Mammary epithelial cell (primary cell): ENCODE results near the gene ZNF41.

Experiments
- CTCF ChIP-seq, 2 donors: IDR thresholded peaks in 1 of 2; conservative IDR thresholded peaks in 1 of 2; 2 replicates each; pipeline ENCODE4 v1.5.1; 2011 to 2012; ENCODE audit warnings: inconsistent platforms in 2 of 2, low read length in 2 of 2, mild to moderate bottlenecking in 2 of 2, control low read depth in 1 of 2, low read depth in 1 of 2; ENCODE audit not compliant: insufficient read depth in 1 of 2; ENCODE audit errors: extremely low read depth in 1 of 2
- EZH2 ChIP-seq: IDR thresholded peaks from 2 replicates; pipeline ENCODE4 v1.6.1; 2012; ENCODE audit warnings: low read length, inconsistent platforms, borderline replicate concordance

GRCh38 chrX:47448165-47448806 lies 34.7 kb downstream of the ZNF41 start:
- TF ChIP-seq CTCF (conservative IDR thresholded peaks at IDR 0.05 in 1 of 2, IDR thresholded peaks at IDR 0.05 in 1 of 2; ENCODE audit: extremely low read depth in 1 of 2, insufficient read depth in 1 of 2, low read depth in 1 of 2, low read length in 2 of 2) (no peak), EZH2 (no peak)
